LoVo (cell line): ENCODE measurements around the gene MAP1B.

Experiments
- DNase-seq: peaks from one replicate; pipeline ENCODE4 v3.0.0-alpha.2; 2016; ENCODE audit warnings: low spot score

The MAP1B gene

DNA sequence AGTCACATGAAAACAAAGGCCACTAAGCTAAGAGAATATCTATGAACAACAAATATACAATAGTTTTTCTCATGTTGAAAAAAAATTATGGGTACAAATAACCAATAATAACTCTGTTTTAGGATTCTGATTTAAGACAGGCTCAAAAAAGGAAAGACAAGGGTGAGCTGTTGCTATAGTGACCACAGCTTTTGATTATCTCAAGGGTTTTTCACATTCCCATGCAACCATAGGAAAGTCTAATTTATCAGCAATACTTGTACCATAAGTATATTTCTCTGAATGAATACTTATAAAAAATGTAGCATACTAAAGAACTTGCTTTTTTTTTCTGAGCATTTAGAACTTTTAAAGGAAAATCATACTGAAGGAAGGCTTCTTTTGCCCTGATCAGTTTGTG lies 144.7 kb downstream of the MAP1B start:
- no peak for DNase-seq

DNA sequence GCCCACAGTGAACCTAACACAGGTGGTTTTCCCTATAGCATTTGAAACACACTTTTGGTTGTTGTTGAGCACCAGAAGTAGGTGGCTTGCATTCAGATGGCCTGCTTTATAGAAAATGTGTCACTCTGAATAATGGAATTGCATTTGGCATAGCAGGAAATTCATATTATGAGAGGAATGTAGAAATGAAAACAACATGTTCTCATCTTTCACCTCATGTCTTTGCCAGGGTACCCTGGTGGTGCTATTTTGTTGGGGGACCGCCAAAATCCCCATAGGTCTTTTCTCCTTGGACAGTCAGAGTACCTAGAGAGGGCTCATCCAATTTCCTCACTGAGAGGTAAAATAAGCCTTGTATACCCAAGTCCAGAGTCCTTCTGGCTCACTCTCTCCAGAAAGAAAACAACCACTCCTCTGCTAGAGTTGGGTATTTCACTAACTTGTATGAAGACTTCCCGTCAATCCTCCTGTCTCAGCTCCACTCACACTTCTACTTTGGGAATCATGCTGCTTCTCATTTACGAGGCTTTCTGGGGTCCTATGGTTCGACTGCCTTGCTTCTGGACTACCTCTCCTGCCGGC lies 145.4 kb downstream of the MAP1B start:
- DNase-seq, result no peak

GRCh38 chr5:72255237-72255636 lies 148.0 kb downstream of the MAP1B start:
- DNase-seq, result peak; percentile 67

- DNase-seq, result peak; percentile 38
Observed at GRCh38 chr5:72255670-72256069, 148.4 kb downstream of the MAP1B start.

- DNase-seq, result peak; percentile 52
Observed at GRCh38 chr5:72256536-72256935, 149.3 kb downstream of the MAP1B start.
